HepG2 (cell line): ENCODE results near the gene PARP8. TPM values are rescaled to one million over a fixed set of nuclear protein-coding genes. Genes with fewer than 3 reads are reported as not detected.

Experiments
- ATAC-seq: fragments of 200-7000 bp; cut with Tn5 transposase; 3 replicates; pipeline ENCODE4 v1.9.1; 2020; ENCODE audit warnings: mild to moderate bottlenecking, moderate library complexity
- BruUV-seq: library from RNA; stranded (reverse); fragments of 400-500 nt; replicated peaks from 2 replicates; lab custom pipeline; 2021; lab: Mats Ljungman, UMichigan
- CTCF ChIA-PET: fragments of 300-600 bp; formaldehyde crosslinking; extraction: SDS; loops from one replicate; lab custom pipeline; 2021; ENCODE audit warnings: low total read pairs, inconsistent platforms, low intra/inter-chr PET ratio; lab: Yijun Ruan, JAX
- POLR2A ChIA-PET: fragments of 350-600 bp; sonication (Branson Sonifier 250); formaldehyde crosslinking; loops from one replicate; lab custom pipeline; 2020; ENCODE audit warnings: antibody characterized with exemption, inconsistent platforms; lab: Yijun Ruan, JAX
- DNase-seq: peaks from one replicate; pipeline ENCODE4 v3.0.0-alpha.2; 2015; ENCODE audit warnings: low spot score
- FAIRE-seq: peaks from 3 replicates; lab custom pipeline; 2011; peaks lifted over from hg19 to GRCh38; lab: Jason Lieb, UNC
- H2AFZ ChIP-seq: one replicate; pipeline ENCODE4 v1.6.1; 2011; ENCODE audit warnings: low read length, inconsistent platforms
- H3K27ac ChIP-seq: fragments of 300-600 bp; 3 replicates; pipeline ENCODE4 v1.8.0; 2011; ENCODE audit warnings: mixed run types, mild to moderate bottlenecking, mixed read lengths, low read length, inconsistent platforms; ENCODE audit not compliant: insufficient read depth; ENCODE audit errors: extremely low read length
- H3K27me3 ChIP-seq, 2 experiments: fragments of 200-600 bp in 1 of 2; 2 replicates in 1 of 2; 3 replicates in 1 of 2; pipeline versions ENCODE4 v1.6.0 to v1.8.0; 2011; ENCODE audit warnings: low read length in 2 of 2, mild to moderate bottlenecking in 2 of 2, moderate library complexity in 2 of 2, inconsistent platforms in 1 of 2; ENCODE audit not compliant: insufficient read depth in 2 of 2, control insufficient read depth in 1 of 2
- H3K36me3 ChIP-seq, 2 experiments: fragments of 200-600 bp in 1 of 2; replicated peaks in 1 of 2; 2 replicates in 1 of 2; 3 replicates in 1 of 2; pipeline versions ENCODE4 v1.5.1 to v1.8.0; 2011; ENCODE audit warnings: low read length in 2 of 2, inconsistent platforms in 1 of 2; ENCODE audit not compliant: insufficient read depth in 2 of 2, control insufficient read depth in 1 of 2
- H3K4me1 ChIP-seq: 2 replicates; pipeline ENCODE4 v1.5.1; 2012; ENCODE audit warnings: low read length, inconsistent platforms; ENCODE audit not compliant: insufficient read depth
- H3K4me2 ChIP-seq: 2 replicates; pipeline ENCODE4 v1.6.0; 2011; ENCODE audit warnings: low read depth, low read length, inconsistent platforms
- H3K4me3 ChIP-seq, 3 experiments: fragments of 200-600 bp in 1 of 3; sonication (generic), shearing (Covaris generic) in 1 of 3; replicated peaks in 1 of 3; 2 replicates each; pipeline ENCODE4 v1.5.1; 2011 to 2016; ENCODE audit warnings: low read length in 3 of 3, inconsistent platforms in 2 of 3, low read depth in 2 of 3, mild to moderate bottlenecking in 2 of 3, control low read depth in 1 of 3, mixed read lengths in 1 of 3; ENCODE audit not compliant: insufficient read depth in 1 of 3
- H3K79me2 ChIP-seq: one replicate; pipeline ENCODE4 v1.6.1; 2011; ENCODE audit warnings: low read length, inconsistent platforms; ENCODE audit not compliant: insufficient read depth
- H3K9ac ChIP-seq: 2 replicates; pipeline ENCODE4 v1.6.0; 2011; ENCODE audit warnings: mild to moderate bottlenecking, low read depth, low read length, inconsistent platforms; ENCODE audit not compliant: insufficient read depth
- H3K9me3 ChIP-seq: 2 replicates; pipeline ENCODE4 v1.5.1; 2012; ENCODE audit warnings: mild to moderate bottlenecking, low read length
- H4K20me1 ChIP-seq: 2 replicates; pipeline ENCODE4 v1.6.0; 2011; ENCODE audit warnings: inconsistent platforms, mild to moderate bottlenecking, low read length, moderate library complexity; ENCODE audit not compliant: insufficient read depth
- AHR ChIP-seq: IDR thresholded peaks from 2 replicates; pipeline ENCODE4 v1.6.1; 2018; ENCODE audit warnings: missing genetic modification reagents, missing compliant biosample characterization
- BCL6 ChIP-seq: IDR thresholded peaks from 2 replicates; pipeline ENCODE4 v1.6.1; 2016; ENCODE audit warnings: missing genetic modification reagents, missing compliant biosample characterization
- IRF9 ChIP-seq: sonication (generic); formaldehyde crosslinking; IDR thresholded peaks from 2 replicates; pipeline ENCODE4 v1.8.0; 2022; ENCODE audit warnings: missing genetic modification reagents, mild to moderate bottlenecking, borderline replicate concordance
- MATR3 ChIP-seq: sonication (generic); formaldehyde crosslinking; IDR thresholded peaks from 2 replicates; pipeline ENCODE4 v1.4.0; 2020; ENCODE audit warnings: missing genetic modification reagents
- THAP11 ChIP-seq: IDR thresholded peaks from 2 replicates; pipeline ENCODE4 v1.6.1; 2016; ENCODE audit warnings: missing biosample characterization, missing genetic modification reagents
- ZNF224 ChIP-seq: sonication (generic); formaldehyde crosslinking; IDR thresholded peaks from 2 replicates; pipeline ENCODE4 v1.5.0; 2020; ENCODE audit warnings: mild to moderate bottlenecking, missing genetic modification reagents
- ZNF263 ChIP-seq: sonication (generic); formaldehyde crosslinking; IDR thresholded peaks from 2 replicates; pipeline ENCODE4 v1.4.0; 2020; ENCODE audit warnings: missing genetic modification reagents
- ZNF441 ChIP-seq: sonication (generic); formaldehyde crosslinking; IDR thresholded peaks from 2 replicates; pipeline ENCODE4 v1.7.0; 2021; ENCODE audit warnings: missing genetic modification reagents, borderline replicate concordance
- ZNF737 ChIP-seq: sonication (generic); formaldehyde crosslinking; IDR thresholded peaks from 2 replicates; pipeline ENCODE4 v1.5.0; 2020; ENCODE audit warnings: missing genetic modification reagents, mild to moderate bottlenecking, borderline replicate concordance
- ZSCAN9 ChIP-seq: IDR thresholded peaks from 2 replicates; pipeline ENCODE4 v1.6.1; 2016; ENCODE audit warnings: borderline replicate concordance
- WGBS: methylation state at CpG from one replicate; pipeline ENCODE4 v1.1.6; 2017; ENCODE audit warnings: low lambda C conversion rate; 5-methylcytosine and 5-hydroxymethylcytosine counted together
- in situ Hi-C: cut with HindIII; loops from 2 replicates; pipeline ENCODE4 v1.10.0; 2017; ENCODE audit warnings: low pct_unique_long_range_greater_than_20kb; ENCODE audit not compliant: extremely low pct_ligation_motif_present
- intact Hi-C: fragments of 100-400 bp; cut with micrococcal nuclease; formaldehyde crosslinking; loops from one replicate; pipeline ENCODE4 v1.10.0; 2022; ENCODE audit not compliant: unreplicated experiment
- polyA plus RNA-seq, 8 experiments: library from polyadenylated mRNA; depleted of rRNA in 3 of 8; stranded (reverse) in 7 of 8; unstranded in 1 of 8; fragments of >200 nt; fragmentation: Illumina TruSeq in 4 of 8; extraction: Trizol in 4 of 8; gene quantifications; 2 replicates each; pipeline versions ENCODE4 v1.2.1 to v1.2.3, GENCODE V29; 2011 to 2016; ENCODE audit warnings: low read depth in 4 of 8, missing spikeins in 1 of 8, mixed read lengths in 1 of 8; ENCODE audit not compliant: insufficient read depth in 1 of 8
- total RNA-seq, 5 experiments: library from RNA; depleted of rRNA; stranded (reverse); fragments of >200 nt; fragmentation: Illumina TruSeq; extraction: Trizol; gene quantifications; 2 replicates each; pipeline ENCODE4 v1.2.3, GENCODE V29; 2016; ENCODE audit warnings: low read depth in 1 of 5
- TF ChIP-seq, protein P1 (sequence below), 2 experiments: sonication (generic) in 1 of 2; formaldehyde crosslinking in 1 of 2; IDR thresholded peaks; 2 replicates each; pipeline versions ENCODE4 v1.4.0 to v1.6.1; 2016 to 2020; ENCODE audit warnings: borderline replicate concordance in 1 of 2, low read depth in 1 of 2, mild to moderate bottlenecking in 1 of 2, missing genetic modification reagents in 1 of 2

The PARP8 gene
- total and polyA plus RNA-seq, 2 of the 13 experiments (the other 11 are each of a cell fraction or from before 2014, with no cell fraction given) = 0.11 to 0.29 TPM

- CTCF ChIA-PET = no interaction called here
- BruUV-seq = no TSS peak
- Histone ChIP-seq H3K9ac (no peak overlapping the region), H3K9me3 (no peaks in the 10 kb centered on the region), H3K4me1 (no peaks in the 10 kb centered on the region), H3K36me3 (no peaks in the 10 kb centered on the region), H3K4me3 (no peak overlapping the region), H3K27me3 (no peaks in the 10 kb centered on the region), H4K20me1 (no peaks in the 10 kb centered on the region), H3K79me2 (no peaks in the 10 kb centered on the region), H3K27ac (no peak overlapping the region), H2AFZ (no peak overlapping the region), H3K4me2 (no peak overlapping the region)
- no peak for FAIRE-seq
- intact Hi-C loops (no loop called here), in situ Hi-C loops (no loop called here)
- POLR2A ChIA-PET = no interaction called here
- no peak for ATAC-seq
- TF ChIP-seq MATR3 (CRISPR knock-in tag) = no peak
- TF ChIP-seq BCL6 = no peak
- no peak for TF ChIP-seq AHR (CRISPR knock-in tag)
- DNase-seq = no peak
- WGBS = 21% methylated on average over 7 of the region's 7 CpGs
Observed at GRCh38 chr5:50763846-50764245, 97.4 kb downstream of the PARP8 start.

- ChIA-PET POLR2A (no interaction called here), CTCF (no interaction called here)
- DNase-seq = no peak
- Histone ChIP-seq H3K9ac (no peak overlapping the region), H3K27me3 (no peaks in the 10 kb centered on the region), H3K79me2 (no peaks in the 10 kb centered on the region), H2AFZ (no peak overlapping the region), H4K20me1 (no peaks in the 10 kb centered on the region), H3K9me3 (no peaks in the 10 kb centered on the region), H3K4me2 (no peak overlapping the region), H3K27ac (no peak overlapping the region), H3K4me1 (no peaks in the 10 kb centered on the region), H3K36me3 (no peaks in the 10 kb centered on the region), H3K4me3 (no peak overlapping the region)
- no peak for TF ChIP-seq ZNF263 (CRISPR knock-in tag)
- TF ChIP-seq ZNF737 (CRISPR knock-in tag) = no peak
- TF ChIP-seq ZNF224 (CRISPR knock-in tag) = no peak
- TF ChIP-seq, protein P1, sequence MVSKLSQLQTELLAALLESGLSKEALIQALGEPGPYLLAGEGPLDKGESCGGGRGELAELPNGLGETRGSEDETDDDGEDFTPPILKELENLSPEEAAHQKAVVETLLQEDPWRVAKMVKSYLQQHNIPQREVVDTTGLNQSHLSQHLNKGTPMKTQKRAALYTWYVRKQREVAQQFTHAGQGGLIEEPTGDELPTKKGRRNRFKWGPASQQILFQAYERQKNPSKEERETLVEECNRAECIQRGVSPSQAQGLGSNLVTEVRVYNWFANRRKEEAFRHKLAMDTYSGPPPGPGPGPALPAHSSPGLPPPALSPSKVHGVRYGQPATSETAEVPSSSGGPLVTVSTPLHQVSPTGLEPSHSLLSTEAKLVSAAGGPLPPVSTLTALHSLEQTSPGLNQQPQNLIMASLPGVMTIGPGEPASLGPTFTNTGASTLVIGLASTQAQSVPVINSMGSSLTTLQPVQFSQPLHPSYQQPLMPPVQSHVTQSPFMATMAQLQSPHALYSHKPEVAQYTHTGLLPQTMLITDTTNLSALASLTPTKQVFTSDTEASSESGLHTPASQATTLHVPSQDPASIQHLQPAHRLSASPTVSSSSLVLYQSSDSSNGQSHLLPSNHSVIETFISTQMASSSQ (IDR thresholded peaks at IDR 0.05; ENCODE audit: low read depth) = no peak
- TF ChIP-seq, protein P1 (CRISPR knock-in tag; IDR thresholded peaks at IDR 0.05; ENCODE audit: borderline replicate concordance) = no peak
- no peak for TF ChIP-seq ZNF441 (CRISPR knock-in tag)
- no peak for TF ChIP-seq ZSCAN9 (CRISPR knock-in tag)
- no peak for TF ChIP-seq THAP11 (CRISPR knock-in tag)
- TF ChIP-seq IRF9 (CRISPR knock-in tag) = no peak
- FAIRE-seq = no peak
- no peak for ATAC-seq
- intact Hi-C loops = no loop called here
- in situ Hi-C loops = no loop called here
- 43% methylated on average over 2 of the region's 2 CpGs for WGBS
- BruUV-seq = no TSS peak
Observed at GRCh38 chr5:50766042-50766441, 99.6 kb downstream of the PARP8 start.
